ENCODE data around the gene NXPH2.

NXPH2 gene

GRCh38 chr2:138689705-138690104 is 90.5 kb downstream of the NXPH2 start:
- Mint-ChIP-seq H3K4me1 (no peaks in the 10 kb centered on the region), H3K4me3 (no peak overlapping the region), H3K27me3 (ENCODE audit: low read depth, poor library complexity) (no peaks in the 10 kb centered on the region), H3K36me3 (ENCODE audit: low read depth) (no peaks in the 10 kb centered on the region), H3K9me3 (peaks cover 10% of the 10 kb centered on the region), H3K27ac (no peak overlapping the region)
- DNase-seq: no peak
- TF ChIP-seq CTCF (IDR thresholded peaks at IDR 0.05): no peak

GRCh38 chr2:138682163-138682562 is 98.0 kb downstream of the NXPH2 start:
- Mint-ChIP-seq H3K27me3 (ENCODE audit: low read depth, poor library complexity) (no peaks in the 10 kb centered on the region), H3K36me3 (ENCODE audit: low read depth) (no peaks in the 10 kb centered on the region), H3K4me3 (no peak overlapping the region), H3K4me1 (peaks cover 11% of the 10 kb centered on the region), H3K9me3 (no peaks in the 10 kb centered on the region), H3K27ac (no peak overlapping the region)
- TF ChIP-seq CTCF (IDR thresholded peaks at IDR 0.05): no peak
- DNase-seq: no peak

- Mint-ChIP-seq H3K36me3 (ENCODE audit: low read depth) (no peaks in the 10 kb centered on the region), H3K27ac (no peak overlapping the region)
- no peak for TF ChIP-seq CTCF (IDR thresholded peaks at IDR 0.05)
Observed at GRCh38 chr2:138677221-138677620, 103.0 kb downstream of the NXPH2 start.

GRCh38 chr2:138676619-138677021 is 103.6 kb downstream of the NXPH2 start:
- H3K4me3 Mint-ChIP-seq: no peak overlapping the region

More at GRCh38 chr2:138677221-138677620, 103.0 kb downstream of the NXPH2 start:
- Mint-ChIP-seq H3K9me3 (no peaks in the 10 kb centered on the region), H3K27me3 (ENCODE audit: low read depth, poor library complexity) (no peaks in the 10 kb centered on the region), H3K4me1 (peaks cover 11% of the 10 kb centered on the region), H3K4me3 (no peak overlapping the region)
- no peak for DNase-seq

GRCh38 chr2:138671566-138671965 is 108.6 kb downstream of the NXPH2 start:
- Mint-ChIP-seq H3K27me3 (ENCODE audit: low read depth, poor library complexity) (peaks cover 2% of the 10 kb centered on the region), H3K36me3 (ENCODE audit: low read depth) (no peaks in the 10 kb centered on the region), H3K9me3 (no peaks in the 10 kb centered on the region), H3K27ac (no peak overlapping the region), H3K4me1 (no peaks in the 10 kb centered on the region), H3K4me3 (no peak overlapping the region)
- no peak for DNase-seq
- no peak for TF ChIP-seq CTCF (IDR thresholded peaks at IDR 0.05)

More at GRCh38 chr2:138676619-138677021, 103.6 kb downstream of the NXPH2 start:
- Mint-ChIP-seq H3K9me3 (no peaks in the 10 kb centered on the region), H3K36me3 (ENCODE audit: low read depth) (no peaks in the 10 kb centered on the region), H3K4me1 (peaks cover 11% of the 10 kb centered on the region), H3K27me3 (ENCODE audit: low read depth, poor library complexity) (no peaks in the 10 kb centered on the region), H3K27ac (no peak overlapping the region)
- no peak for TF ChIP-seq CTCF (IDR thresholded peaks at IDR 0.05)
- DNase-seq: no peak

GRCh38 chr2:138670734-138671133 is 109.5 kb downstream of the NXPH2 start:
- Mint-ChIP-seq H3K9me3 (no peaks in the 10 kb centered on the region), H3K27ac (no peak overlapping the region), H3K4me3 (no peak overlapping the region), H3K4me1 (no peaks in the 10 kb centered on the region), H3K36me3 (ENCODE audit: low read depth) (no peaks in the 10 kb centered on the region), H3K27me3 (ENCODE audit: low read depth, poor library complexity) (peaks cover 2% of the 10 kb centered on the region)
- no peak for TF ChIP-seq CTCF (IDR thresholded peaks at IDR 0.05)
- DNase-seq: no peak

Data from nephron progenitor cell (in vitro differentiated cells).